ENCODE measurements around the gene ADARB1.

The ADARB1 gene

DNA sequence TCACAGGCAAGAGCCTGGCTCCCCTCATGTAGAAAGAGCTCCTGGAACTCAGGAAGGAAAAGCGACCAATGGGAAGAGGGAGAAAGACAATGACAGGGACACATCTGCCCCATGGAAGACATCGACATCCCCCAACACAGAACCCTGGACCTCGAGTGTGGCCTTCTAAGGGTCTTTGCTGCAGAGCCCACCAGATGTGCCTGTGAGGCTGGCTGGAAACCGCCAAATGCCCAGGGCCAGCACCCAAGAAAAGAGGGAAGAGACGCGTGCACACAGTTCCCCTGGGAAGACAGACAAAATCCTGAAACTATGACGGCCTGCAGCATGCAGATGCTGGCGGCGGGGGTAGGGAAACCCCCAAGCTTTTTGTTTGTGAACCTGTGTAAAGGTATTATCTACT is 36.4 kb upstream of the ADARB1 start:
- DNase-seq (ENCODE audit: low read depth in 2 of 3, low spot score in 1 of 3): no peak

DNA sequence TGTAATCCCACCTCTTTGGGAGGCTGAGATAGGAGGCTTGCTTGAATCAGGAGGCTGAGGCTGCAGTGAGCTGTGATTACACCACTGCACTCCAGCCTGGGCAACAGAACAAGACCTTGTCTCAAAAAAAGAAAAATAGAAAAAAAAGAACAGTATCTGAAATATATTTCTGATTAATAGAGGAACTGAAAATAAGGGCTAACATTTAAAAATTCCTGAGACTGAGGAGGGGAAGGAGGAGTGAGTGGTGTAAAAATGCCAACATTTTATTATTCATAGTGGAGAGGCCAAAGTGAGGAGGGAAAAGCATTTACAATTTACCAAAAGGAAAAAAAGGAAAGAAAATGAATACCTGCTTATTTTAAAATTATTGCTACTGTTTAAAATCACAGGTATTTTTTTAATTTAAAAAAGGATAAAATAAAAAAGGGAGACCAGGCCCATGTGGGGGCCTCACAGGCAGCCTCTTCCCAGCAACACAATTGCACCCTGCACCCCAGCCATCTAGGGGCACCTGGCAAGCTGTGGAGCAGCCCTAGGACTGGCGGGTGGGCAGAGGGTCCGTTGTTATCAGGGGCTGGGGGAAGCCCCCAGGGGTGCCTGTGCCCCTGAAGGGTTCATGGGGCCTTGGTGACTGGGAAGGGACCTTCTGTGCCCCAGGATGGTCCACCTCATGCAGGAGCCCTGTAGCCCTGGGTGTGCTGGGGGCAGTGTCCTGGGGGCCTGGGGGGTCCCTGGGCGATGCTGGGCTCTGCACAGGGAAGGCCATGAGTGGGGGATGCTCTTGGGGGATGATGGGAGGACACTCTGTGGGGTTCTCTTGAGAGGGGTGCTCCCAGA is 34.8 kb upstream of the ADARB1 start:
- DNase-seq (ENCODE audit: low read depth in 2 of 3, low spot score in 1 of 3): no peak

DNA sequence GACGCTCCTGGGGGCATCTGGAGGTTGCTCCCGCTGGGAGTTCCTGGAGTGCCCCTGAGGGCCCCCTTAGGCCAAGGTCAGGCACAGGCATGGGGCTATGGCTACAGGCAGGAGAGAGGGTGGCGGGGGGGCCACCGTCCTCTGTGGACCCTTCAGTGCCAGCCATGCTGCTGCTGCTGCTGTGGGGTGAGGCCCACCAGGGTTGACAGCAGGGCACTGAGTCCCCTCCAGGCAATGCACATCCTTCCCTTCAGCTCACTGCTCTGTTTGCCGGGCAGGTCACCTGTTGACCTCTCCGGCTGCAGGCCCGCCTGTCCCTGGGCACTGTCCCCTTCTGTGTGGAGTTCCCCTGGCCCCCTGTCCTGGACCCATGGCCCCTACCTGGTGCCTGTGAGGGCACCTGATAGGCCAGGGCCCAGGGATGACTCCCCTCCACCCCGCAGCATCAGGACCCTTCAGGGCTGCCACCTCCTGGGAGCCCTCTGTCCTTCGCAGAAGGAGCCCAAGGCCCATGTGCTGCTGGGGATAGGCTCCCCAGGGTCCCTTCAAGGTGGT is 34.1 kb upstream of the ADARB1 start:
- no peak for DNase-seq (ENCODE audit: low read depth in 2 of 3, low spot score in 1 of 3)

DNA sequence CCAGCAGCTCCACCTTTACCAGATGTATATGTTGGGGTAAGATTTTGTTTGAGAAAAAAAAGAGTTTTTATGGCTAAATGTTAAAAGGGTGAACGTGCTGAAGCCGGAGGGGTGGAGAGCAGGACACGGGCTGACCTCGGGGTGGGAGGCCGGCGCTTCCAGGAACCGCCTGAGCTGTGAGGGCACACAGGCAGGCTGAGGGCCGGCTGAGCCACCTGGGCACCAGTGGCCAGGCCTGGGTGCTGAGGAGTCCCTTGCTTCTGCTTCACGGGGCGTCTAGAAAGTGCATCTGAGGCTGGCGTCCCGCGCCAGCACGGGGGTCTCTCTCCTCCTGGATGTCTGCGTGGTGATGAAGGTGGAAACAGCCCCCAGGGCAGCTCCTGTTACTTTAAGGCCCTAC is 33.6 kb upstream of the ADARB1 start:
- no peak for DNase-seq (ENCODE audit: low read depth in 2 of 3, low spot score in 1 of 3)

DNA sequence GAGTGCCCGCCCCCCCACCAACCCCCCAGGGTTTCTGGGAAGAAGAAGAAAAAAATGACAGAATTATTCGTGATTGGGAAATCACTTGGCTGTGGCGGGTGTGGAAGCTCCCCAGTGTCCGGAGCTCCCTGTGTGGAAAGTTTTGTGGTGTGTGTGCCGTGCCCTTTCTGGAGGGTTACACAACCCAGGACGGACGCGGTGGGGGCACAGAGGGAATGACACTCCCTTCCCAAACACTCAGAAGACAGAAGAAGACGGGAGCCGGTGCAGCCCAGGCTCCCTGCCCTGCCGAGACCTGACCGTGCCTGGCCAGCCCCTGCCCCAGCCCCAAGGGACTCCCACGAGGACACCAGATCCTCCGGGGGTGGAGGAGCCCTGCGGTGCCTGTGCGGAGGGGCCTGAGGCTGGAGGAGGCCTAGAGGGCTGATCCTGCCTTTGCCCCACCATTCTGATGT is 33.0 kb upstream of the ADARB1 start:
- DNase-seq (ENCODE audit: low read depth in 2 of 3, low spot score in 1 of 3): no peak

DNA sequence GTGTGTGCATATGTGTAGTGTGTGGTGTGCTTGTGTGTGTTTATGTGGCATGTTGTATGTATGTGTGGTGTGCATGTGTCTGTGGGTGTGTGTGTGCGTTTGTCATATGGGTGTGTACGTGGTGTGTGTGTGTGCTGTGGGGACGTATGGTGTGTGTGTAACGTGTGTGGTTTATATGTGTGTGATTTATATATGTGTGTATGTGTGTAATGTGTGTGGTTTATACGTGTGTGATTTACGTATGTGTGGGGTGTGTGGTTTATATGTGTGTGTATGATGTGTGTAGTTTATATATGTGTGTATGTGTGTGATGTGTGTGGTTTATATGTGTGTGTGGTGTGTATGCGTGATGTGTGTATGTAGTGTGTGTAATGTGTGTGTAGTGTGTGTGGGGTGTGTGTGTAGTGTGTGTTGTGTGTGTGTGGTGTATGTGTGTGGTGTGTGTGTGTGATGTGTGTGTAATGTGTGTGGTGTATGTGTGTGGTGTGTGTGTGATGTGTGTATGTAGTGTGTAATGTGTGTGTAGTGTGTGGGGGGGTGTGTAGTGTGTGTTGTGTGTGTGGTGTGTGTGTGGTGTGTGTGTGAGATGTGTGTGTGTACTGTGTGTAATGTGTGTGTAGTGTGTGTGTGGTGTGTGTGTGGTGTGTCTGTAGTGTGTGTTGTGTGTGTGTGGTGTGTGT is 32.3 kb upstream of the ADARB1 start:
- no peak for DNase-seq (ENCODE audit: low read depth in 2 of 3, low spot score in 1 of 3)

DNA sequence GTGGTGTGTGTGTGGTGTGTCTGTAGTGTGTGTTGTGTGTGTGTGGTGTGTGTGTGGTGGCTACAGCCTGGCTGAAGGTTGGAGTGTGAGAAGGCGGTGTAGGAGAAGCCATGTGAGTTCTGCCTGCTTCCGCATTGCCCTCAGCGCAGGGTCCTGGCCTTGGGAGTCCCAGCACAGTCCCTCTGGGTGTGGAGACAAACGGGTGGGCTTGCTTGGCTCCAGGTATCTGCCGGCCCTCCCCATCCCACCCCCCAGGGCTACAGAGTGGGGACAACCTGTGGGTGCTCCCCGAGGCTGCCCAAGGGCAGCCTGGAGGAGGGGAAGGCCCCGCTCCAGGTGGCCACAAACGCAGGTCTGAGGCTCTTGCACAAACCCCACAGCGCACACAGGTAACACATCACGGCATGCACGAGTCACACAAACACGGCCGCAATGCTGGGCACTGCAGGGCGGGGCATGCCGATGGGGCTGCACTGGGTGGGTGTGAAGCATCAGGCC is 31.7 kb upstream of the ADARB1 start:
- DNase-seq (ENCODE audit: low read depth in 2 of 3, low spot score in 1 of 3): no peak

DNA sequence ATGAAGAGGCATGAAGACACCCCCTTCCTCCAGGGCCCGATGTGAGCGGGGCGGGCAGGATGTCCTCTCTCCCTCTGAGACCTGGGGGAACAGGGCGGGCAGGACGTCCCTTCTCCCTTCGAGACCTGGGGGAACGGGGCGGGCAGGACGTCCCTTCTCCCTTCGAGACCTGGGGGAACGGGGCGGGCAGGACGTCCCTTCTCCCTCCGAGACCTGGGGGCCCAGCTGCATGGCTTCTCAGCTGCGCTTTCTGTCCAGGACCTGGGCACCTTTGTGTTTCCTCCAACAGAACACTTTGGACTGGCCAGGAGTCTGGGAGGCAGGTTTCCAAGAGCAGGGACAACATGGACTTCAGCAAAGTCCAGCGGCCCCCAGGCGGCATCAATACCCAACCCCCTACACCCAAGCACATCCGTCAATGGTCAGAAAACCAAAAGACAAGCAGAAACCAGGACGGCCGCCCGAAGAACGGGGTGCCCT is 30.8 kb upstream of the ADARB1 start:
- DNase-seq (ENCODE audit: low read depth in 2 of 3, low spot score in 1 of 3): no peak

DNA sequence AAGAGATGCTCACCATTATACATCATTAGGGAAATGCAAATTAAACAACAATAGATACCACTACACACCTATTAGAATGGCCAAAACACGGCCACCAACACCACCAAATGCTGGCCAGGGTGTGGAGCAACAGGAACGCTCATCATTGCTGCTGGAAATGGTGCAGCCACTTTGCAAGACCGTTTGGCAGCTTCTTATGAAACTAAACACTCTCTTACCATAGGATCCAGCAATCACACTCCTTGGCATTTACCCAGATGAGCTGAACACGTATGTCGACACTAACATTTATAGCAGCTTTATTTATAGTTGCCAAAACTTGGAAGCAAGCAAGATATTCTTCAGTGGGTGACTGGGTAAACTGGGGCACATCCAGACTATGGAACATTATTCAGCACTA is 28.9 kb upstream of the ADARB1 start:
- no peak for DNase-seq (ENCODE audit: low read depth in 2 of 3, low spot score in 1 of 3)

DNA sequence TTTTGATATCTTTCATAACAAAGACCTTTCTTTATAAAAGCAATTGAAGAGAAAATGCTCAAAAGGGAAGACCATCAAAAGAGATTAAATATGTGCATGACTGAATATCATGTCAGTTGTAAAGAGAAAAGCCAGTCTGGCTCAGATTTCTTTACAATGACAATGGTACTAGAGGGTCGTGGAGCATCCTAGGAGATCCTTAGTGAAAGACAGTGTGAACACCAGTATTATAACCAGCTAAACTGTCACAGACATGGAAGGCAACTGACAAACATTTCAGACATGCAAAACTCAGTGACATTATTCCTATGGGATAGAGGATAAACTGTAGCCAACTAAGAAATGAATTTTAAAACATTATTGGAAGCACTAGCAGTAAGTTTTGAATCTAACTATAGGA is 27.1 kb upstream of the ADARB1 start:
- no peak for DNase-seq (ENCODE audit: low read depth in 2 of 3, low spot score in 1 of 3)

DNA sequence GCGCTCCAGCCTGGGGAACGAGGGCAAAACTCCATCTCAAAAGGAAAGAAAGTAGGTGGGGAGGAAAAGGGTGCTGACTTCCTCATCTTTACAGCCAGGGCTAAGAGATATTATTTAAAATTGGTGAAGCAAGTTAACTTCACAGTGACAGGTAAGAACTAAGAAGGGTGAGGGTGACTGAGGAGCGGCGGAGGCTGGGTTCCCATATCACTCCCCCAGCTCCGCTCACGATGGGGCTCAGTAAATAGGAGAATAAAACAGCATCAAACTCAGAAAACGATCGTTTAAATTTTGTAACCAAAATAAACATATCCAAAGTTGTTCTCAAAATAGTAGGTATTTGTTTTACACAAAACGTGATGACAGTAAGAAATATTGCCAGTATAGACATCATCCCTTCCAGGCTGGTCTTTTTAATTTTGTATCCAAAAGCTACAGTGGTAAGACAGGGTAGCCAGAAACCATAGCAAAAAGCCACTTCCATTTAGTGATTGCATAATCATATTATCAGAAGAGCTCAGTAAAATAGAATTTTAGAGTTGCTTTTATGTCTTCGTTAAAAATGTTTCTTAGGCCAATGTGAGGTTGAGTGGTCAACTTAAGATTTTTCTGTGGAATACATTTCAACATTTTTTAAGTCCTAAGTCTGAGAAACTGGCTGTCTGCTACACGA is 26.2 kb upstream of the ADARB1 start:
- DNase-seq (ENCODE audit: low read depth in 2 of 3, low spot score in 1 of 3): no peak

DNA sequence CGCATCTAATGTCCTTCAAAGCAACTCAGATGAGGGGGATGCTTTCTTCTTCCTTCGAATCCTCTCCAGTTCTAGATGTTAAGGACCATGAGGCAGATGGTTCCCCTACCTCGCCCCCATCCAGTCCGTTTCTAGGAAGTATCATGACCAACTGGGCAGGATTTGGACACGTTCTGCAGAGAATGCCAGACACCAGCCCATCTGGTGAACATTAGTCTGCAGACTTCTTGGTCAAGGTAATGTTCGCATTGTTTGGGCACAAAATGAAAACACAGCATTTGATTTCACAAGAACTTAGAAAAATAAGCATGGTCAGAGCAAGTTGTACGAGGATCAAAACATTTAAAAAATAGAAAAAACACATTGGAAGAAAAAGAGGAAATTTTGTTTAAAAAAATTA is 25.4 kb upstream of the ADARB1 start:
- DNase-seq (ENCODE audit: low read depth in 2 of 3, low spot score in 1 of 3): no peak

DNA sequence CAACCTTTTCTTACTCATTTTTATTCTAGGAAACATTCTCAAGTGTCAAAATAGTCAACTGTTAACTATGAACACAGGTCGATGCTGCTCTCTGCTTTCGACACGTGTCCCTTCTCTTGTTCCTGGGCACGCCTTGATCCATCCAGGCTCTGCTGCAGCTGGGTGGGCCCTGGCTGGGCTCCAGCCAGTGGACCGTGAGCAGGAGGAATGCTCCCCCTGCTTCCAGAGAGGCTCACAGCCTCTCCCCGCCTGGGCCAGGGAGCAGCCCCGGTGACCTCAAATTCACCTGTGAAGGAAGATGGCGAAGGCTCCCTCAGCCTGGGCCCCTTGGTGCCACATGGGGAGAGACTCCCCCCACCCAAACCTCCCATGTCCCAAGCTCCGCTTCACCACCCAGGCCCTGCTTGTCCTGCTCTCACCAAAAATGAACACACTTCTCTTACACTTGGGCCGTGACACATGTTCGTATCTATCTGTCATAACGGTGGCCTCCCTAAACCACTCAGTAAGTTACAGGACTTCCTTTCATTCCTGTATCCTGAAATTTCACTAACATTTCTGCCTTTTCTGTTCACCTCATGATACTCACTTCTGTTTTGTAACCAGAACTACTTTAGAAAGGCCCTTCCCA is 24.6 kb upstream of the ADARB1 start:
- DNase-seq (ENCODE audit: low read depth in 2 of 3, low spot score in 1 of 3): no peak

DNA sequence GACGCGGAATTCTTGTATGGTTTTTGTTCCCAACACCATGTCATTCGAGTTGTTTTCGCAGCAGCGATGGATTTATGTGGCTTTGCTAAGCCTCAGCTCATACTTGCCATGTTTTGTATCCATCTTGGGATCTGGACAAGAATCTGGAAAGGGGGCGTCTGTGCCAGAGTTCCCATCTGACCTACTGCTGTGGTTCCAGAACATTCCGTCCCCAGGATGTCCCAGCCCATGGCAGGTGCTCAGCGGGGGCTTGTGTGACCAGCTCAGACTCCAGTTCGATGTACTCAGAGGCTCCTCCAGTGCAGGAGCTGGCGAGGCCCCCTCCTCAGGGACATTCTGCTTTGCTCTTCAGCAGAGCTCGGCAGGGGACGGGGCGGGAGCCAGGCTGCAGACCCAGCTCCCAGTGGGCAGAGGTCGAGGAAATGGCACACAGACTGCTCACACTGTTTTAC is 24.0 kb upstream of the ADARB1 start:
- DNase-seq (ENCODE audit: low read depth in 2 of 3, low spot score in 1 of 3): no peak

DNA sequence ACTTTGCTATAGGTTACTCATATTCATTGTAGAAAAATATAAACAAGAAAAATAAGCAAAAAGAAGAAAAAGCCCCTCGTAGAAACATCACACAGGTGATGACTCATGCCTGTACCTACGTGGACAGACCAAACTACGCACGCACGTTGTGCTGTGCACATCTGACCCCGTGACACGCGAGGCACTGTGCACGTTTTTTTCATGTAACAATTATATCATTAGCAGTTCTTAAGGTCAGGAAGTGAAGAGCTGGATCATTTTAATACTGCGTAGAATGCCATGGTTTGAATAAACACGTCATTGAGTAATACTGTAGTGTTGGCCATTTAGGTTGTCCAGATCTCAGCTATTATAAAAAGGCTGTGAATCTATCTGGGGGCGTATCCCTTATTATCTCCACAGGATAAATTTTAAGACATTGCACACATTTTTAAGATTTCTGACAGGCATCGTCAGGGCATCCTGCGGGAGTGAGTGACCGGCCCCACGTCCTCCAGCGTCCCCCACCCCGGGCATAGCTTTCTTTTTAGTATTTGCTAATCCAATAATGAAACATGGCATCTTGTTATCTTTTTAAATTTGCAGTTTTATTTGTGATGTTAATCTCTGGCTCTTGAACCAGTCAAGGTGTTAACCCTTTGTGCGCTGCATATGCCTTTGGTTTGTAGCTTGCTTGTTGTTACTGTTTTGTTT is 23.4 kb upstream of the ADARB1 start:
- DNase-seq (ENCODE audit: low read depth in 2 of 3, low spot score in 1 of 3): no peak

DNA sequence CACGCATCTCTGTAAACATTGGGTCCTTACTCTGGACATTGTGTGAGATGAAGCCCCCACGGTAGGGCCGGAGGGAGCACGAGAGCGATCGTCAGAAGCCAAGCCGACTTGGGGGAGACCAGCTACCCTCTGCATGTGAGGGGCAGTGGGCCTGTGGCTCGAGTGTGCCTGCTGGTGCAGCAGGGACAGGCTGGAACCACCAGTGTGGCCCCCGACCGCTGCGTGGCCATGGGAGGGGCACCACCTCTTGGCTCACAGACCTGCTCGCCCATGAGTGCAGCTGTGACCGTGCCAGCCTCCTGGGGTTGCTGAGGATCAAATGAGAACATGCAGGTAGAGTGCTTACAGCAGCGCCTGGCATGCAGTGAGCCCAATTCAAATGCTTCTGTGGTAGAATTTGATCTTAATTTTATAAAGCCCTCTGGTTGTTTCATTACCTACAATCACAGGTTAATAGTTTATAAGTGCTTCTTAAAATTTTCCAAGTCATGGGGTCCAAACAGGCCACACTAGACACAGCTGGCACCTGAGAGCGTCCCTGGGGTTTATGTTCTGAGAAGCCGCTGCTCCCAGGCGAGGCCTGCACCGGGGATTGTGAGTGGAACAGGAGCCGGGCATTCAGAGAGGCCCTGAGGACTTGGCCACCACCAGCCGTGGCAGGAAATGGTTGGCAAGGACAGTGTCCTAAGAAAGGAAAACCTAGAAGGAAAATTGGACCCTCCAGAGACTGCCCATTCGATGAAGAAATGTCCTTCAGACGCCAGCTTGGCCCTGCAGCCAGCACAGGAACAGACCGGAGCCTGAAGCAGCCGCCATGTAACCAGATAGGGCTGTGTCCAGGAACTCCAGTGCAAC is 22.6 kb upstream of the ADARB1 start:
- no peak for DNase-seq (ENCODE audit: low read depth in 2 of 3, low spot score in 1 of 3)

DNA sequence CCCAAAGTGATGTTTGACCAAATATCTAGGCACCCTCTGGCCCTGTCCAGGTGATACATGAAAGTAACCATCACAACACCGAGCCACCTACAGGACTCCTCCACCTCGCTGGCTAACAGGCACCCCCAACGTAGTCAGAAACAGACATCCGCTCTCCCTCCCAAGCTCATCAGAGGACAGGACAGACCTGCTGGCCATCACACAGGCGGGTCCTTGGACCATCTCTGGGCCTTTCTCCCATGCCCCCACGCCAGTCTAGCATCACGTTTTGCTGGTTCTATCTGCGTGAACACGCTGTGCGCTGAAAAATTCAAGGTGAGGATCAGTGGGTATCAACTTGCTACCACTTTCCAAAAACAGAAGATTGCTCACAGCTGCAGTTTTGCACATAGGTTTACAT is 21.4 kb upstream of the ADARB1 start:
- DNase-seq (ENCODE audit: low read depth in 2 of 3, low spot score in 1 of 3): no peak

DNA sequence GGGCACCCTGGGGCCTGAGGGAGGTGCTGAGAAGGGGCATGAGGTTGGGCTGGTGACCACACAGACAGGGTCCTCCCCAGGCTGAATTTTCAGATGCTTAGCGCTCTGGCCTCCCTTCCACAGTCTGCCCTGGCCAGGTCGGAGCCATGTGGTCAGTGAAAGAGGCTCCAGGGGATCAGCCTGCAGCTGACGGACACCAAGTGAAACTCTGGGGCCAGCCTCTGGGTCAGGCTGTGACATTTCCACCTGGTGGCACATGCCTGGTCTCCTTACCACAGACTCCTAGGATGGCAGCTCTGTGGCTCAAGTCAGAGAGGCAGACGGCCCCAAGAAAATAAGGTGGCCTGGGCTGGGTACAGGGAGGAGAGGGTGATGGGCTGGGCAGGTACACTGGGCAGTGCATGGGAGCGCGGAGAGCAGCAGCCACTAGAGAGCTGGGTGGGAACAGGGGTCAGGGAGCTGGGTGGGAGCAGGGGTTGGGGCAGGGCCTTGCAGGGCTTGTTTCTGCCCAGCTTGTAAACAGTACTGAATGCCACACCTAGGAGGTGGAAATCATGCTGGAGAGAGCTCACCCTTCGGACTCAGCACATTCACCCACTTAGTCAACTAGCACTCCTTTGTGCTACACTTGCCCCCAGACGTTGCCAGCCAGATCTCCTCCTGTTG is 20.7 kb upstream of the ADARB1 start:
- DNase-seq (ENCODE audit: low read depth in 2 of 3, low spot score in 1 of 3): no peak
